GM18951 (cell line): ENCODE results near the gene SLX4.

Experiments
- POLR2A ChIP-seq: IDR thresholded peaks from 4 replicates; pipeline ENCODE4 v1.6.1; 2011; ENCODE audit warnings: mild to moderate bottlenecking; ENCODE audit not compliant: insufficient read length, insufficient read depth; ENCODE audit errors: extremely low read depth
- in situ Hi-C: fragments of 300-500 bp; cut with MboI; formaldehyde crosslinking; loops from one replicate; pipeline ENCODE4 v1.12.0; 2022; ENCODE audit warnings: low sequenced_read_pairs, mixed read lengths, inconsistent platforms; ENCODE audit not compliant: unreplicated experiment

SLX4 gene

GRCh38 chr16:3645504-3646347, 34.3 kb upstream of the SLX4 start:
- in situ Hi-C loops: no loop called here
- TF ChIP-seq POLR2A: no peak

GRCh38 chr16:3645108-3645503, 33.7 kb upstream of the SLX4 start:
- in situ Hi-C loops: no loop called here
- TF ChIP-seq POLR2A: no peak

GRCh38 chr16:3643095-3643730, 31.8 kb upstream of the SLX4 start:
- in situ Hi-C loops: no loop called here
- no peak for TF ChIP-seq POLR2A

- in situ Hi-C loops: no loop called here
- TF ChIP-seq POLR2A: no peak
Observed at GRCh38 chr16:3642397-3643094, 31.1 kb upstream of the SLX4 start.

- in situ Hi-C loops: no loop called here
- no peak for TF ChIP-seq POLR2A
Observed at GRCh38 chr16:3641801-3642396, 30.5 kb upstream of the SLX4 start.

GRCh38 chr16:3640632-3641501, 29.5 kb upstream of the SLX4 start:
- TF ChIP-seq POLR2A: no peak
- in situ Hi-C loops: no loop called here

- TF ChIP-seq POLR2A: no peak
- in situ Hi-C loops: no loop called here
Observed at GRCh38 chr16:3640207-3640606, 28.8 kb upstream of the SLX4 start.

GRCh38 chr16:3638916-3639644, 27.7 kb upstream of the SLX4 start:
- in situ Hi-C loops: no loop called here
- TF ChIP-seq POLR2A: no peak

- TF ChIP-seq POLR2A: no peak
- in situ Hi-C loops: no loop called here
Observed at GRCh38 chr16:3637371-3637923, 26.0 kb upstream of the SLX4 start.

- no peak for TF ChIP-seq POLR2A
- in situ Hi-C loops: no loop called here
Observed at GRCh38 chr16:3625911-3626732, 14.7 kb upstream of the SLX4 start.

GRCh38 chr16:3625331-3625730, 13.9 kb upstream of the SLX4 start:
- no peak for TF ChIP-seq POLR2A
- in situ Hi-C loops: no loop called here
